Neuronal stem cell (in vitro differentiated cells): ENCODE measurements around the gene XXYLT1.

Experiments
- DNase-seq: peaks from one replicate; pipeline ENCODE4 v3.0.0-alpha.2; 2013; ENCODE audit warnings: low spot score
- H2AFZ ChIP-seq: one replicate; pipeline ENCODE4 v1.6.1; 2013; ENCODE audit warnings: mild to moderate bottlenecking, low read length, inconsistent platforms
- H2AK5ac ChIP-seq: 2 replicates; pipeline ENCODE4 v1.6.1; 2013; ENCODE audit warnings: low read depth, mild to moderate bottlenecking, inconsistent platforms, low read length, moderate library complexity, mixed read lengths
- H2BK120ac ChIP-seq: 2 replicates; pipeline ENCODE4 v1.6.1; 2013; ENCODE audit warnings: low read depth, mild to moderate bottlenecking, inconsistent platforms, low read length, moderate library complexity, mixed read lengths
- H2BK12ac ChIP-seq: one replicate; pipeline ENCODE4 v1.6.1; 2013; ENCODE audit warnings: low read length, inconsistent platforms
- H2BK15ac ChIP-seq: 2 replicates; pipeline ENCODE4 v1.6.1; 2013; ENCODE audit warnings: mild to moderate bottlenecking, low read length, inconsistent platforms, mixed read lengths
- H2BK5ac ChIP-seq: one replicate; pipeline ENCODE4 v1.6.1; 2013; ENCODE audit warnings: inconsistent platforms, mild to moderate bottlenecking, low read length, moderate library complexity
- H3K14ac ChIP-seq: one replicate; pipeline ENCODE4 v1.6.1; 2013; ENCODE audit warnings: low read length, inconsistent platforms
- H3K18ac ChIP-seq: 2 replicates; pipeline ENCODE4 v1.6.1; 2013; ENCODE audit warnings: low read length, inconsistent platforms
- H3K23ac ChIP-seq: 2 replicates; pipeline ENCODE4 v1.6.1; 2013; ENCODE audit warnings: low read depth, mild to moderate bottlenecking, mixed read lengths, low read length, inconsistent platforms; ENCODE audit not compliant: poor library complexity
- H3K27ac ChIP-seq: replicated peaks from 3 replicates; pipeline ENCODE4 v1.5.1; 2013; ENCODE audit warnings: low read length, inconsistent platforms
- H3K27me3 ChIP-seq, 3 experiments: 2 replicates each; pipeline ENCODE4 v1.6.1; 2013; ENCODE audit warnings: low read length in 3 of 3, mild to moderate bottlenecking in 2 of 3, inconsistent platforms in 1 of 3, low read depth in 1 of 3, mixed read lengths in 1 of 3, moderate library complexity in 1 of 3; ENCODE audit not compliant: control insufficient read depth in 3 of 3, insufficient read depth in 3 of 3
- H3K36me3 ChIP-seq, 2 donors: replicated peaks in 1 of 2; 2 replicates each; pipeline ENCODE4 v1.6.1; 2013; ENCODE audit warnings: low read length in 2 of 2; ENCODE audit not compliant: control insufficient read depth in 2 of 2, insufficient read depth in 2 of 2
- H3K4ac ChIP-seq: 2 replicates; pipeline ENCODE4 v1.6.1; 2013; ENCODE audit warnings: inconsistent platforms, mild to moderate bottlenecking, low read length, moderate library complexity
- H3K4me1 ChIP-seq, 2 donors: 1 replicate in 1 of 2; 2 replicates in 1 of 2; pipeline ENCODE4 v1.6.1; 2013; ENCODE audit warnings: low read length in 2 of 2, low read depth in 1 of 2; ENCODE audit not compliant: control insufficient read depth in 2 of 2, insufficient read depth in 1 of 2
- H3K4me2 ChIP-seq: one replicate; pipeline ENCODE4 v1.6.1; 2013; ENCODE audit warnings: mild to moderate bottlenecking, low read length, inconsistent platforms; ENCODE audit not compliant: insufficient read depth, poor library complexity, severe bottlenecking
- H3K4me3 ChIP-seq, 2 donors: 2 replicates each; pipeline ENCODE4 v1.5.1; 2013; ENCODE audit warnings: low read length in 2 of 2, mild to moderate bottlenecking in 2 of 2, inconsistent platforms in 1 of 2, moderate library complexity in 1 of 2
- H3K79me1 ChIP-seq: one replicate; pipeline ENCODE4 v1.6.1; 2013; ENCODE audit warnings: low read depth, mild to moderate bottlenecking, inconsistent platforms, low read length, moderate library complexity
- H3K9ac ChIP-seq: one replicate; pipeline ENCODE4 v1.6.1; 2013; ENCODE audit warnings: mild to moderate bottlenecking, low read depth, low read length, inconsistent platforms; ENCODE audit not compliant: poor library complexity
- H3K9me3 ChIP-seq, 2 donors: replicated peaks in 1 of 2; 2 replicates each; pipeline versions ENCODE3 to v1.6.1; 2013; ENCODE audit warnings: low read length in 2 of 2, mild to moderate bottlenecking in 2 of 2, inconsistent platforms in 1 of 2, low read depth in 1 of 2, mixed read lengths in 1 of 2, moderate library complexity in 1 of 2; ENCODE audit not compliant: control insufficient read depth in 2 of 2, insufficient read depth in 1 of 2
- H4K8ac ChIP-seq: one replicate; pipeline ENCODE4 v1.6.1; 2013; ENCODE audit warnings: low read depth, mild to moderate bottlenecking, inconsistent platforms, low read length, moderate library complexity
- H4K91ac ChIP-seq: one replicate; pipeline ENCODE4 v1.6.1; 2013; ENCODE audit warnings: low read length, low read depth, mild to moderate bottlenecking, inconsistent platforms; ENCODE audit not compliant: poor library complexity
- WGBS, 2 donors: extraction: QIAGEN DNeasy Blood & Tissue Kit; methylation state at CpG; one replicate each; pipeline ENCODE4 v1.1.7; 2013; ENCODE audit warnings: missing lambda C conversion rate in 2 of 2, mixed read lengths in 1 of 2; ENCODE audit not compliant: insufficient read length in 2 of 2, insufficient replicate concordance in 1 of 2; ENCODE audit errors: extremely low coverage in 2 of 2; 5-methylcytosine and 5-hydroxymethylcytosine counted together

The XXYLT1 gene

GRCh38 chr3:195080125-195080524, 190.8 kb downstream of the XXYLT1 start:
- H3K36me3 ChIP-seq: no peaks in the 10 kb centered on the region
- peak overlapping the region; percentile 30 for H2AK5ac ChIP-seq
- no peak overlapping the region for H3K27ac ChIP-seq
- peak overlapping the region; percentile 62 for H3K18ac ChIP-seq
- no peak overlapping the region for H3K14ac ChIP-seq
- H2BK12ac ChIP-seq: peak overlapping the region; percentile 14
- no peak overlapping the region for H2BK15ac ChIP-seq
- H3K23ac ChIP-seq: no peak overlapping the region
- no peak overlapping the region for H2BK5ac ChIP-seq
- DNase-seq: no peak
- H3K4me3 ChIP-seq: no peak overlapping the region
- peaks cover 4% of the 10 kb centered on the region for H3K79me1 ChIP-seq
- H2AFZ ChIP-seq: no peak overlapping the region
- H3K9me3 ChIP-seq: no peaks in the 10 kb centered on the region
- H2BK120ac ChIP-seq: no peak overlapping the region
- no peaks in the 10 kb centered on the region for H3K27me3 ChIP-seq
- H3K4me2 ChIP-seq: no peak overlapping the region
- H3K4me1 ChIP-seq: peaks cover 12 to 21% of the 10 kb centered on the region in 2 donors
- no peak overlapping the region for H3K4ac ChIP-seq
- peak overlapping the region; percentile 27 for H3K9ac ChIP-seq
- H4K8ac ChIP-seq: no peak overlapping the region
- WGBS, 2 donors: no CpG with 5 or more reads among the region's 3 CpGs
- no peak overlapping the region for H4K91ac ChIP-seq

- Histone ChIP-seq H2BK15ac (no peak overlapping the region), H3K14ac (no peak overlapping the region), H3K9ac (no peak overlapping the region), H2BK120ac (no peak overlapping the region), H3K27me3 (no peaks in the 10 kb centered on the region), H3K4me3 (no peak overlapping the region), H3K27ac (no peak overlapping the region), H3K18ac (no peak overlapping the region), H2AK5ac (no peak overlapping the region), H2AFZ (no peak overlapping the region), H3K36me3 (no peaks in the 10 kb centered on the region), H2BK12ac (no peak overlapping the region), H4K8ac (no peak overlapping the region), H3K4ac (no peak overlapping the region), H3K79me1 (peaks cover 4% of the 10 kb centered on the region), H2BK5ac (no peak overlapping the region), H3K9me3 (no peaks in the 10 kb centered on the region), H3K4me1 (peaks cover 12 to 21% of the 10 kb centered on the region in 2 donors), H3K23ac (no peak overlapping the region), H3K4me2 (no peak overlapping the region), H4K91ac (no peak overlapping the region)
- no CpG with 5 or more reads among the region's 5 CpGs for WGBS, 2 donors
- DNase-seq: no peak
Observed at GRCh38 chr3:195079636-195080035, 191.3 kb downstream of the XXYLT1 start.

- Histone ChIP-seq H2AK5ac (peak overlapping the region; percentile 12), H3K4me1 (peaks cover 12 to 21% of the 10 kb centered on the region in 2 donors), H3K4me2 (no peak overlapping the region), H4K91ac (no peak overlapping the region), H3K36me3 (no peaks in the 10 kb centered on the region), H3K9me3 (no peaks in the 10 kb centered on the region), H3K4me3 (no peak overlapping the region), H2BK5ac (no peak overlapping the region), H2BK120ac (no peak overlapping the region), H2BK15ac (no peak overlapping the region), H4K8ac (no peak overlapping the region), H3K23ac (no peak overlapping the region), H2BK12ac (no peak overlapping the region), H3K14ac (no peak overlapping the region), H3K27ac (no peak overlapping the region), H3K18ac (peak overlapping the region; percentile 4), H3K79me1 (peaks cover 3% of the 10 kb centered on the region), H2AFZ (no peak overlapping the region), H3K4ac (no peak overlapping the region), H3K27me3 (no peaks in the 10 kb centered on the region), H3K9ac (no peak overlapping the region)
- DNase-seq: no peak
- no CpG with 5 or more reads among the region's 12 CpGs for WGBS, 2 donors
Observed at GRCh38 chr3:195078891-195079440, 192.0 kb downstream of the XXYLT1 start.

- no peak overlapping the region for H3K14ac ChIP-seq
- no peak for DNase-seq
- H3K4ac ChIP-seq: no peak overlapping the region
- peaks cover 12 to 21% of the 10 kb centered on the region in 2 donors for H3K4me1 ChIP-seq
- H3K36me3 ChIP-seq: no peaks in the 10 kb centered on the region
- H2BK120ac ChIP-seq: no peak overlapping the region
- H3K27ac ChIP-seq: no peak overlapping the region
- H3K9ac ChIP-seq: peak overlapping the region; percentile 30
- H3K18ac ChIP-seq: peak overlapping the region; percentile 67
- H2BK15ac ChIP-seq: peak overlapping the region; percentile 18
- H4K91ac ChIP-seq: peak overlapping the region; percentile 22
- no peak overlapping the region for H3K4me2 ChIP-seq
- H2BK5ac ChIP-seq: peak overlapping the region; percentile 1
- H3K9me3 ChIP-seq: no peaks in the 10 kb centered on the region
- peak overlapping the region; percentile 49 for H2BK12ac ChIP-seq
- no CpG with 5 or more reads among the region's 29 CpGs for WGBS, 2 donors
- H3K79me1 ChIP-seq: peaks cover 3% of the 10 kb centered on the region
- H2AK5ac ChIP-seq: peak overlapping the region; percentile 93
- H2AFZ ChIP-seq: no peak overlapping the region
- no peaks in the 10 kb centered on the region for H3K27me3 ChIP-seq
- no peak overlapping the region for H3K4me3 ChIP-seq
- peak overlapping the region; percentile 67 for H3K23ac ChIP-seq
- H4K8ac ChIP-seq: peak overlapping the region; percentile 72
Observed at GRCh38 chr3:195077611-195078540, 193.1 kb downstream of the XXYLT1 start.
